Measurements from ENCODE around the gene TMPRSS5.

GRCh38 chr11:113693030-113693429 lies 13.1 kb downstream of the TMPRSS5 start:
- no peak for TF ChIP-seq EP300 (IDR thresholded peaks at IDR 0.05; ENCODE audit: borderline replicate concordance)
- no peak for TF ChIP-seq RAD21 (IDR thresholded peaks at IDR 0.05; ENCODE audit: low read depth)
- no peak for TF ChIP-seq ZBTB7A (IDR thresholded peaks at IDR 0.05; ENCODE audit: low read depth)
- TF ChIP-seq CEBPB (IDR thresholded peaks at IDR 0.05): no peak
- TF ChIP-seq EGR1 (IDR thresholded peaks at IDR 0.05): no peak
- no peak for TF ChIP-seq YY1 (IDR thresholded peaks at IDR 0.05; ENCODE audit: low read depth)
- TF ChIP-seq TAF1 (IDR thresholded peaks at IDR 0.05; ENCODE audit: low read depth): no peak
- TF ChIP-seq NFIC (IDR thresholded peaks at IDR 0.05): no peak

Data from Ishikawa (cell line).